HCT116 (cell line): ENCODE measurements around the gene KISS1R. TPM values are rescaled to one million over a fixed set of nuclear protein-coding genes. Genes with fewer than 3 reads are reported as not detected.
A peak's percentile ranks its signal among the peaks of the same experiment; 100 is the strongest.

Experiments
- ATAC-seq: fragments of 200-7000 bp; cut with Tn5 transposase; 2 replicates; pipeline ENCODE4 v1.9.1; 2020; ENCODE audit warnings: mild to moderate bottlenecking, moderate library complexity
- BruUV-seq: library from RNA; stranded (reverse); fragments of 400-500 nt; replicated peaks from 2 replicates; lab custom pipeline; 2021; lab: Mats Ljungman, UMichigan
- CTCF ChIA-PET: fragments of 300-600 bp; sonication (Branson Sonifier 250); formaldehyde crosslinking; loops from one replicate; lab custom pipeline; 2021; ENCODE audit warnings: antibody characterized with exemption; lab: Charles Lee
- POLR2A ChIA-PET: fragments of 300-600, 350-600 bp; sonication (Branson Sonifier 250); formaldehyde crosslinking; loops from one replicate; lab custom pipeline; 2021; ENCODE audit warnings: antibody characterized with exemption; lab: Charles Lee
- RAD21 ChIA-PET, 2 experiments: fragments of 300-600 bp; sonication (Branson Sonifier 250); formaldehyde crosslinking; loops; one replicate each; lab custom pipeline; 2023; ENCODE audit warnings: low total read pairs in 2 of 2; ENCODE audit not compliant: uncharacterized antibody in 2 of 2, unreplicated experiment in 2 of 2, low non-redundant PET in 1 of 2; lab: Charles Lee
- DNase-seq: peaks from one replicate; pipeline ENCODE4 v3.0.0-alpha.2; 2010; ENCODE audit warnings: low read depth, low spot score
- H2AFZ ChIP-seq: fragments of 200-600 bp; shearing (Covaris generic), sonication (generic); 2 replicates; pipeline ENCODE4 v1.6.1; 2017; ENCODE audit warnings: low read depth, mixed run types, mixed read lengths, antibody characterized with exemption, low read length; ENCODE audit not compliant: poor library complexity, severe bottlenecking
- H3K27ac ChIP-seq: 2 replicates; pipeline ENCODE4 v1.5.1; 2012; ENCODE audit warnings: low read depth, low read length
- H3K27me3 ChIP-seq: fragments of 200-600 bp; sonication (generic); 2 replicates; pipeline ENCODE4 v1.6.1; 2016; ENCODE audit warnings: mixed run types, low read length, mixed read lengths; ENCODE audit not compliant: insufficient read depth
- H3K36me3 ChIP-seq, 2 experiments: fragments of 200-500 bp in 1 of 2; fragments of 200-600 bp in 1 of 2; sonication (Bioruptor generic) in 1 of 2; sonication (generic) in 1 of 2; 2 replicates each; pipeline versions ENCODE4 v1.5.1 to v1.6.1; 2014 to 2016; ENCODE audit warnings: low read length in 2 of 2, inconsistent platforms in 1 of 2, mixed read lengths in 1 of 2, mixed run types in 1 of 2; ENCODE audit not compliant: insufficient read depth in 2 of 2, control insufficient read depth in 1 of 2
- H3K4me1 ChIP-seq, 2 experiments: fragments of 200-600 bp in 1 of 2; sonication (generic) in 1 of 2; 2 replicates each; pipeline versions ENCODE4 v1.5.1 to v1.6.1; 2012 to 2017; ENCODE audit warnings: low read length in 2 of 2, inconsistent platforms in 1 of 2, mild to moderate bottlenecking in 1 of 2, mixed read lengths in 1 of 2, mixed run types in 1 of 2, moderate library complexity in 1 of 2; ENCODE audit not compliant: insufficient read depth in 2 of 2, control insufficient read depth in 1 of 2
- H3K4me2 ChIP-seq: fragments of 200-600 bp; sonication (generic); 2 replicates; pipeline ENCODE4 v1.6.1; 2017; ENCODE audit warnings: mixed run types, low read length, mixed read lengths
- H3K4me3 ChIP-seq, 2 experiments: fragments of 200-600 bp in 1 of 2; sonication (generic) in 1 of 2; replicated peaks in 1 of 2; 2 replicates each; pipeline ENCODE4 v1.5.1; 2011 to 2016; ENCODE audit warnings: low read length in 2 of 2, control low read depth in 1 of 2, low read depth in 1 of 2, mild to moderate bottlenecking in 1 of 2, mixed read lengths in 1 of 2, mixed run types in 1 of 2
- H3K79me2 ChIP-seq: fragments of 200-600 bp; sonication (generic); 2 replicates; pipeline ENCODE4 v1.6.1; 2017; ENCODE audit warnings: mild to moderate bottlenecking, mixed run types, low read length, moderate library complexity, mixed read lengths; ENCODE audit not compliant: insufficient read depth
- H3K9ac ChIP-seq: fragments of 200-600 bp; sonication (generic); 2 replicates; pipeline ENCODE4 v1.6.1; 2016; ENCODE audit warnings: low read length, mixed read lengths
- H3K9me2 ChIP-seq: fragments of 200-600 bp; sonication (generic), shearing (Covaris generic); 2 replicates; pipeline ENCODE4 v1.6.1; 2017; ENCODE audit warnings: mixed run types, mild to moderate bottlenecking, moderate library complexity; ENCODE audit not compliant: insufficient read depth
- H3K9me3 ChIP-seq, 2 experiments: fragments of 200-500 bp in 1 of 2; fragments of 200-600 bp in 1 of 2; sonication (Bioruptor generic) in 1 of 2; sonication (generic) in 1 of 2; 2 replicates each; pipeline ENCODE4 v1.6.1; 2014 to 2017; ENCODE audit warnings: low read length in 2 of 2, mixed read lengths in 2 of 2, inconsistent platforms in 1 of 2, low read depth in 1 of 2, mild to moderate bottlenecking in 1 of 2, mixed run types in 1 of 2, moderate library complexity in 1 of 2; ENCODE audit not compliant: control insufficient read depth in 1 of 2, insufficient read depth in 1 of 2
- H4K20me1 ChIP-seq: fragments of 200-600 bp; sonication (generic), shearing (Covaris generic); 2 replicates; pipeline ENCODE4 v1.6.1; 2017; ENCODE audit warnings: mixed run types, mild to moderate bottlenecking, moderate library complexity; ENCODE audit not compliant: insufficient read depth
- JUND ChIP-seq: IDR thresholded peaks from 2 replicates; pipeline ENCODE4 v1.6.1; 2012
- MAX ChIP-seq: IDR thresholded peaks from 2 replicates; pipeline ENCODE4 v1.6.1; 2012
- POLR2A ChIP-seq: IDR thresholded peaks from 2 replicates; pipeline ENCODE4 v1.7.0; 2011; ENCODE audit warnings: borderline replicate concordance; ENCODE audit not compliant: insufficient read depth, insufficient read length; ENCODE audit errors: extremely low read depth
- POLR2AphosphoS5 ChIP-seq: IDR thresholded peaks from 2 replicates; pipeline ENCODE4 v1.6.1; 2011; ENCODE audit warnings: mild to moderate bottlenecking, low read depth, low read length, moderate library complexity
- SIN3A ChIP-seq: IDR thresholded peaks from 2 replicates; pipeline ENCODE4 v1.6.1; 2012; ENCODE audit warnings: low read depth
- SP1 ChIP-seq: IDR thresholded peaks from 2 replicates; pipeline ENCODE4 v1.6.1; 2012; ENCODE audit warnings: low read depth
- intact Hi-C: fragments of 100-400 bp; cut with micrococcal nuclease; formaldehyde crosslinking; loops from 2 replicates; pipeline ENCODE4 v1.10.0; 2022
- total RNA-seq: library from RNA; stranded (reverse); gene quantifications from one replicate; pipeline ENCODE4 v1.2.1, GENCODE V29; 2021; ENCODE audit not compliant: unreplicated experiment

Gene KISS1R
- total RNA-seq, 1 experiment from 2014 or later: 5.9 TPM

- Histone ChIP-seq H4K20me1 (no peaks in the 10 kb centered on the region), H3K79me2 (no peaks in the 10 kb centered on the region), H3K9ac (peak overlapping the region; percentile 62), H3K9me3 (no peaks in the 10 kb centered on the region), H3K36me3 (peaks cover 5 to 15% of the 10 kb centered on the region in 2 experiments; a peak in 2 of 4 replicates)
- POLR2A ChIA-PET: no interaction called here
- RAD21 ChIA-PET: no interaction called here
- CTCF ChIA-PET: no interaction called here
- ATAC-seq: 0 out of 2 replicates have a peak, but pooled peaks have one; percentile 1
- TF ChIP-seq SIN3A (no peak), POLR2A (peak; percentile 50)
- TF ChIP-seq, all 23 proteins: peak for 1
- H3K9me2 ChIP-seq: no peaks in the 10 kb centered on the region
- H3K4me3 ChIP-seq: no peak overlapping the region
- no TSS peak for BruUV-seq
- H3K4me1 ChIP-seq: peaks cover 19 to 33% of the 10 kb centered on the region in 2 experiments
- H2AFZ ChIP-seq: no peak overlapping the region
- peak overlapping the region; percentile 79 for H3K27ac ChIP-seq
- no peak for DNase-seq
- intact Hi-C loops: no loop called here
- peak overlapping the region; percentile 53 for H3K4me2 ChIP-seq
- no peaks in the 10 kb centered on the region for H3K27me3 ChIP-seq
These were observed 48.5 kb upstream of the KISS1R start for GRCh38 chr19:868458-869244.

GRCh38 chr19:869245-870177 lies 47.6 kb upstream of the KISS1R start:
- POLR2A ChIA-PET: no interaction called here
- Histone ChIP-seq H3K4me1 (peaks cover 19 to 36% of the 10 kb centered on the region in 2 experiments), H3K79me2 (no peaks in the 10 kb centered on the region), H3K9me2 (no peaks in the 10 kb centered on the region), H3K9me3 (no peaks in the 10 kb centered on the region), H3K4me2 (peak overlapping the region; percentile 53), H4K20me1 (no peaks in the 10 kb centered on the region), H3K9ac (peak overlapping the region; percentile 62), H3K36me3 (peaks cover 5 to 15% of the 10 kb centered on the region in 2 experiments; a peak in 2 of 4 replicates), H2AFZ (no peak overlapping the region), H3K27me3 (no peaks in the 10 kb centered on the region), H3K4me3 (no peak overlapping the region), H3K27ac (peak overlapping the region; percentile 79)
- intact Hi-C loops: no loop called here
- CTCF ChIA-PET: no interaction called here
- BruUV-seq: no TSS peak
- TF ChIP-seq JUND: peak; percentile 53
- TF ChIP-seq MAX: peak; percentile 84
- peak; percentile 37; the same call in 1 of the 2 replicates for TF ChIP-seq POLR2AphosphoS5
- peak; percentile 45; the same call in 1 of the 2 replicates for TF ChIP-seq SP1
- no peak for TF ChIP-seq SIN3A
- RAD21 ChIA-PET: no interaction called here
- DNase-seq: peak; percentile 63
- ATAC-seq: peak; percentile 40
